Urinary bladder (tissue), 4 donors: ENCODE data around the gene DCC. TPM values are rescaled to one million over a fixed set of nuclear protein-coding genes. Genes with fewer than 3 reads are reported as not detected.
"Not testable (repeated sequence)": the region's sequence is repeated elsewhere in the genome, so short reads cannot be mapped to it uniquely, and the experiment has no call there.

Source experiments
- DNase-seq: peaks from one replicate; pipeline ENCODE4 v3.0.0-alpha.2; 2015; ENCODE audit errors: extremely low spot score
- H3K27ac ChIP-seq: one replicate; pipeline ENCODE4 v1.5.1; 2013; ENCODE audit warnings: low read depth, mild to moderate bottlenecking, moderate library complexity
- H3K36me3 ChIP-seq: one replicate; pipeline ENCODE4 v1.6.1; 2013; ENCODE audit warnings: mild to moderate bottlenecking, moderate library complexity; ENCODE audit not compliant: insufficient read depth
- H3K4me1 ChIP-seq: one replicate; pipeline ENCODE4 v1.6.1; 2013; ENCODE audit warnings: mild to moderate bottlenecking, moderate library complexity; ENCODE audit not compliant: insufficient read depth
- H3K4me3 ChIP-seq: one replicate; pipeline ENCODE4 v1.5.1; 2013; ENCODE audit warnings: low read depth, low read length
- WGBS: extraction: QIAGEN DNeasy Blood & Tissue Kit; methylation state at CpG from one replicate; pipeline ENCODE4 v1.1.7; 2013; 5-methylcytosine and 5-hydroxymethylcytosine counted together
- polyA plus RNA-seq: library from polyadenylated mRNA; stranded (reverse); fragments of 200-250 nt; gene quantifications from one replicate; pipeline ENCODE4 v1.2.3, GENCODE V29; 2013
- total RNA-seq: library from RNA; depleted of rRNA; stranded (reverse); fragments of >200 nt; gene quantifications from one replicate; pipeline ENCODE4 v1.2.3, GENCODE V29; 2014
- donor health status: healthy with polysubstance abuse.
- donor health status: healthy.

The DCC gene
- total and polyA plus RNA-seq, 2 donors = 0.08 to 2.0 TPM

DNA sequence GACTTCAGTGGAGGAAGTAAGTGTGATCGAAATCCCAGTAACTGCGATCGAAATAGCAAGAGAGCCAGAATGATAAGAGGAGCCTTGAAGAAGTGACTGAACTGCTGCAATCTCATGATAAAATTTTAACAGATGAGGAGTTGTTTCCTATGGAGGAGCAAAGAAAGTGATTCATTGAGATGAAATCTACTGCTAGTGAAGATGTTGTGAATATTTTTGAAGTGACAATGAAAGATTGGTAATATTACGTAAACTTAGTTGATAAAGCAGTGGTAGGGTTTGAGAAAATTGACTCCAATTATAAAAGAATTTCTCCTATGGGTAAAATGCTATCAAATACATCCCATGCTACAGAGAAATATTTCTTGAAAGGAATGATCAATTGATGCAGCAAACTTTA lies 1103.8 kb downstream of the DCC start:
- DNase-seq = no peak
- H3K4me1 ChIP-seq = no peaks in the 10 kb centered on the region
- H3K4me3 ChIP-seq = no peak overlapping the region
- 92% methylated on average over 4 of the region's 4 CpGs for WGBS
- H3K27ac ChIP-seq = no peak overlapping the region
- no peaks in the 10 kb centered on the region for H3K36me3 ChIP-seq

DNA sequence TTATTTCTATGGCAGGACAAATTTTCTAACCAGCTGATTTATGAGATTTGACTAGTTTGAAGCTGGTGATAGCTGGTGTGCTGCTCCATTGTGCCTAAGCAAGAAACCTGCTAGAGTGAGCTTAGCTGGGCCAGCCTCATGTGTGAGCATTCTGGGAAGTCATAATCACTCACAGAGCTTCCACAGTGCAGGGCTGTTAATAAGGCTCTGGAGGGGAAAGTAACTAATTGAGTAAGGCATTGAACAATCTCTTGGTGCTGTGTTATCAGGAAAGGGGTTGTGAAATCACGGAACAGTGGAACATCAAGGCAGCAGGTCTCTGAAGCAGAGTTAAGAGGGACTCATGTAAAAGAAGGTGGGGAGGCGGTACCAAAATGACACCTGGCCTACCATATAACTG lies 1111.9 kb downstream of the DCC start:
- no peaks in the 10 kb centered on the region for H3K4me1 ChIP-seq
- no peak overlapping the region for H3K4me3 ChIP-seq
- DNase-seq = no peak
- no peak overlapping the region for H3K27ac ChIP-seq
- H3K36me3 ChIP-seq = no peaks in the 10 kb centered on the region
- WGBS = 52% methylated on average over 2 of the region's 2 CpGs

DNA sequence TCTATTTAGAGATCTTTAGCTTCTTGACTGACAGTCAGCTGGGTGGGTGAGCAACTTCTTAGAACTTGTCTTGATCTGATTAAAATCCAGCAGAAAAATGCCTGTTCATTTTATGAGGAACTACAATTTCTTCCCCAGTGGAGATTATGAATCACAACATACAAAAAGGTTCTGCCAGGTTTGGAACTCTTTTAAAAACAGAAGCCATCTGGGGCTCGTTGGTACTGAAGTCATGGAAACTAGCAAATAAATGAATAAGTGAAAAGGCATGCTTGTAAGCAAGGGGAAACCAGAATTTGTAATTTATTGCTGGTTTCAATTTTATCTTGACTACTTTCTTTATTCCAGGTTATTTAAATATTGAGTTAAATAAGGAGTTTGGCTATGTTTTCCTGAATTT lies 1117.1 kb downstream of the DCC start:
- no peak overlapping the region for H3K27ac ChIP-seq
- 5% methylated on average over 1 of the region's 1 CpG for WGBS
- peaks cover 2% of the 10 kb centered on the region for H3K4me1 ChIP-seq
- no peak overlapping the region for H3K4me3 ChIP-seq
- H3K36me3 ChIP-seq = no peaks in the 10 kb centered on the region
- DNase-seq = peak; percentile 33

DNA sequence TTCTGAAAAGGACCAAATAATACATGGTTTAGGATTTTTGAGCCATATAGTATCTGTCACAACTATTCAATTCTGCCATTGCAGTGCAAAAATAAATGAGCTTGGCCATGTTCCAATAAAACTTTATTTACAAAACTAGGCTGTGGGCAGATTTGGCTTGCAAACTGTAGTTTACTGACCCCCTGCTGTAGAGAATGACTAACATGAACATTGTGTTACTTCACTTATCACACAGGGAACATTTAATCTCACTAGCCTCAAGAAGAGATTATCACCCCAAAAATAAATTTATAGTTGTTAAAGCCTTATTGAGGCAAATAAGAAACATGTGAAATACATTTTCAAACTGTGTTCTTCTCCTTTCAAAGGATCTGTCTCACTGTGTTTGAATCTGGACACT lies 1118.3 kb downstream of the DCC start:
- Histone ChIP-seq H3K4me1 (peaks cover 2% of the 10 kb centered on the region), H3K4me3 (no peak overlapping the region), H3K36me3 (no peaks in the 10 kb centered on the region), H3K27ac (no peak overlapping the region)
- DNase-seq = no peak

DNA sequence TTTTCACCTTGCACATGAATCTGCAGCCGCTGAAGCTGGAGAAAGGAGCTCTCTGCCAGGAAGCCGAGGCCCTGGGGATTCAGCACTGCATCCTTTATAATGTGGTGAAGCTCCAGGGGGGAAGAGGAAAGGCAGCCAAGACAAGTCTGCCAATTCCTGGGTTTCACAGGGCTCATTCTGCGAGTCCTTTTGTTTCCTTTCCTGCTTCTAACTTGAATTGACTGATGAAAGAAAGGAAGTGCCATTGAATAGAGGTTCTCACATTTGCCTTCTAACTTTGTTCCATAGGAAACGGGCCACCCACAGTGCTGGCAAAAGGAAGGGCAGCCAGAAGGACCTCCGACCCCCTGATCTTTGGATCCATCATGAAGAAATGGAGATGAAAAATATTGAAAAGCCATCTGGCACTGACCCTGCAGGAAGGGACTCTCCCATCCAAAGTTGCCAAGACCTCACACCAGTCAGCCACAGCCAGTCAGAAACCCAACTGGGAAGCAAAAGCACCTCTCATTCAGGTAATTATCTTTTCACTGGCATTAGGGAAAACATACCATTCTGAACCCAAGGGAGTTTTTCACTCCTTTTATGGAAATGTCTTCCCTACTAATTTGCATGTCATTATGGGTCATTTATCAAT lies 1119.1 kb downstream of the DCC start:
- no peak for DNase-seq
- Histone ChIP-seq H3K36me3 (no peaks in the 10 kb centered on the region), H3K4me3 (no peak overlapping the region), H3K27ac (no peak overlapping the region), H3K4me1 (peaks cover 2% of the 10 kb centered on the region)
- WGBS = 36% methylated on average over 5 of the region's 5 CpGs

DNA sequence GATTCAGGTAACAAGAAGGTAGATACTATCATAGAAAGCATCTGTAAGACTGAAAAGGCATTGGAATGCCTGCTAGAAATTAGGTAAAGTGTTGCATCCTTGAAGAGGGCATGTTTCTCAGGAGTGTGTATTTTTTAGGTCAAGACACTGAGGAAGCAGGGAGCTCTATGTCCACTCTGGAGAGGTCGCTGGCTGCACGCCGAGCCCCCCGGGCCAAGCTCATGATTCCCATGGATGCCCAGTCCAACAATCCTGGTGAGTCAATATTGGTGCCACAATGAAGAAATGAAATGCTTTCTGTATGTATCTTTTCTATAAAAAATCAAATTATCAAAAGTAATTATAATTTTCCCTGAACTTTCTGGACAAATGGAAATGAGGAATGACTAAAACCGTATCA lies 1127.8 kb downstream of the DCC start:
- Histone ChIP-seq H3K4me1 (no peaks in the 10 kb centered on the region), H3K27ac (no peak overlapping the region), H3K36me3 (no peaks in the 10 kb centered on the region), H3K4me3 (no peak overlapping the region)
- DNase-seq = no peak
- 94% methylated on average over 5 of the region's 5 CpGs for WGBS

DNA sequence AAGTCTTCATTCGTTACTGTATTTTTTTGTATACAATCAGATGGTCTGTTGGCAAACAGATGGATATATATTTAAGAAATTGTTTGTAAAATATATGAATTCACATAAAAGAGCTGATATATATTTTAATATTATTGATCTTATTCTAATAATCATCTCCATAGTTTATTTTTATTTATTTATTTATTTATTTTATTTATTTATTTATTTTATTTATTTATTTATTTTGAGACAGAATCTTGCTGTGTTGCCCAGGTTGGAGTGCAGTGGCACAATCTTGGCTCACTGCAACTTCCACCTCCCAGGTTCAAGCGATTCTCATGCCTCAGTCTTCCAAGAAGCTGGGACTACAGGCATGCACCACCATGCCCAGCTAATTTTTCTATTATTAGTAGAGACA lies 1128.2 kb downstream of the DCC start:
- WGBS = 94% methylated on average over 2 of the region's 2 CpGs
- H3K36me3 ChIP-seq, H3K27ac ChIP-seq, DNase-seq, H3K4me1 ChIP-seq, H3K4me3 ChIP-seq: not testable (repeated sequence)

DNA sequence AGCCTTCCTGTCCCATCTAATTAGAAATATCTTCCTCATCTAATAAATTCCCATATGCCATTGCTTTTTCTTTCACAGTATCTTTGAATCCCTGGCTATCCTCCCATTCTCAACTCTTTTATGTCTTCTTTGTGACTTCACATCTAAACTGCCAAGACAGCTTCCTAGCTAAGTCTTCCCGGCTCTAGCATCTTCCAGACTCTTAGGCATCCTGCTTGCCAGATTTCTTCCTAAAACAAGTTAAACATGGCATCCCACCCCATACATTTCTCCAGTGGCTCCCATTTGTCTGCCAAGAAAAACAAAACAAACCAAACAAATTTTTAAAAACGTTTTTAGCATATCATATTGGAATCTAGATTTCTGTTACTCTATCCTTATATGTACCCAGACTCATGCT lies 1132.5 kb downstream of the DCC start:
- H3K27ac ChIP-seq = no peak overlapping the region
- 34% methylated on average over 2 of the region's 2 CpGs for WGBS
- no peak overlapping the region for H3K4me3 ChIP-seq
- H3K4me1 ChIP-seq = no peaks in the 10 kb centered on the region
- no peaks in the 10 kb centered on the region for H3K36me3 ChIP-seq
- no peak for DNase-seq

DNA sequence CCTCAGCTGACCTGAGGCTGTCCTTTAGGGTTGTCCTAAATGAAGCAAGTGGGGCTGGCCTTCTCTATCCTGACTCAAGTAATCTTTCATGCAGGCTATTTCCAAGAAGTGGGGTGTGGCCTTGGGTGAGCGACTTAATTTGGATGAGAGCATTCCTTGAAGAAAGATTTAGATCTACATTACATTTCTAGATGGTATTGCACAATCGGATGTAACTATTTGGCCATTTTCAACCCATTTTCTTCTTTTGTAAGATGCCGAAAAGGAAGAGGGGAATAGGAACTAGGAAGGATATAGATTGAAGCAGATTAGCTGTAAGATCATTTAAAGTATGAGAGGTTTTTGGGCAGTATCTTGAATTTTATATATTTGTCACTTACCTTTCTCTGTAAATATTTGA lies 1138.2 kb downstream of the DCC start:
- DNase-seq = no peak
- Histone ChIP-seq H3K27ac (no peak overlapping the region), H3K4me3 (no peak overlapping the region), H3K36me3 (no peaks in the 10 kb centered on the region), H3K4me1 (no peaks in the 10 kb centered on the region)
- 86% methylated on average over 3 of the region's 3 CpGs for WGBS

DNA sequence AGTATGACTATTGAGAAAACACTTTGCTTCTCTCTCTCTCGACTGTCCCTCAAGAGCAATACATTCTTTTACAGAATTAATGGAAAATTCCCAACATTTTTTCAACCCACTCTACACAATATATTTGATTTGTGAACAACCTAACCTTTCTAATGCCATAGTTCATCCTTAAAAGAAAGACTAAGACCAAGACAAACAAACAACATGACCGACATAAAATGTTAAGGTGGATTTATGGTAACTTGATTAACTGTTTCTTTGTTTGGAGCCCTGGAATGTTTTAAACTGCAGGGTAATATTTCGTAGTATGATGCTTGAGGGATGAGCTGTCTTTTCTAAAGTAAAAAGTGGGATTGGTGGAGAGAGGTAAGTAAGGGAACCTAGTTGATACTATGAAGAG lies 1146.3 kb downstream of the DCC start:
- H3K36me3 ChIP-seq = no peaks in the 10 kb centered on the region
- WGBS = 50% methylated on average over 3 of the region's 3 CpGs
- H3K4me3 ChIP-seq = no peak overlapping the region
- DNase-seq = no peak
- no peaks in the 10 kb centered on the region for H3K4me1 ChIP-seq
- no peak overlapping the region for H3K27ac ChIP-seq

DNA sequence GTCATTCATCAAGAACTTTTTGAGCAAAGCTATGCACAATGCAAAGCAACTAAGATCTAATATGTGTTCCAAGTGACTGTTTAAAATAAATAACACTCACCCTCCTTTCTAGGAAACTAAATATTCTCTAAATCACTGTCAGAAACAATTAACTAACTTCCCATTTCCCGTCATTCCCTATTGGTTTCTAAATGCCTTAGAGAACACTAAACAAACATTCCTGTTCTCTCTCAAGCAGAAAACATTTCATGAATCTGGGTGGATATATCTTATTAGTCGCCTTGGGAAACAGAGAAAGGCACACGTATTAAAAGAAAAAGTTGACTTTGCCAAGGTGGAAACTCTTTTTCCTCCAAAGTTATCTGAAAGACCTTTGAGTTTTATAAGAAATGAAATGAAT lies 1149.3 kb downstream of the DCC start:
- no peaks in the 10 kb centered on the region for H3K4me1 ChIP-seq
- no peak for DNase-seq
- H3K27ac ChIP-seq = no peak overlapping the region
- no peak overlapping the region for H3K4me3 ChIP-seq
- 40% methylated on average over 3 of the region's 3 CpGs for WGBS
- H3K36me3 ChIP-seq = no peaks in the 10 kb centered on the region

DNA sequence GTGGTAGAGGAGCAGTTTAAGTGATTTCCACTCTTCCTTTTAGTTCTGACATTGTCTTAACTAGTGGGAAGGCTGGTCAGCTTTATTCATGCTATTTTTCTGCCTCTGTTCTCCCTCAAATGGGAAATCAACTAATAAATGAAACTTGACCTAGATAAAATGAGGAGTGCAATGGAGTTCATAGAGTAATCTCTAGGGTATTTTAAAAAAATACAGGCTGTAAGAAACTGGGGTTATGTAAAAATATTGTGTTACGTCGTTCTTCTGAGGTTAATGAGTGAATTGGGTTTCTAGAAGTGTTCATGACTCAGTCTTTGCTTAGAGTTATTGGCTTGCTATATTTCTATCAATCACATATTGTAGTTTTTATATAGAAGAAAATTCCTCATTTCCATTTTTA lies 1150.0 kb downstream of the DCC start:
- no peaks in the 10 kb centered on the region for H3K4me1 ChIP-seq
- no peaks in the 10 kb centered on the region for H3K36me3 ChIP-seq
- WGBS = 86% methylated on average over 2 of the region's 2 CpGs
- DNase-seq = no peak
- no peak overlapping the region for H3K4me3 ChIP-seq
- no peak overlapping the region for H3K27ac ChIP-seq

DNA sequence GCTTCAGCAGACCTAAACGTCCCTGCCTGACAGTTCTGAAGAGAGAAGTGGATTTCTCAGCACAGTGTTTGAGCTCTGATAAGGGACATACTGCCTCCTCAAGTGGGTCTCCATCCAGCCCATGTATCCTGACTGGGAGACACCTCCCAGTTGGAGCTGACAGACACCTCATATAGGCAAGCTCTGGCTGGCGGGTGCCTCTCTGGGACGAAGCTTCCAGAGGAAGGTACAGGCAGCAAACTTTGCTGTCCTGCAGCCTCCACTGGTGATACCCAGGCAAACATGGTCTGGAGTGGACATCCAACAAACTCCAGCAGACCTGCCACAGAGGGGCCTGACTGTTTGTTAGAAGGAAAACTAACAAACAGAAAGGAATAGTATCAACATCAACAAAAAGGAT lies 1156.0 kb downstream of the DCC start:
- H3K4me1 ChIP-seq = no peaks in the 10 kb centered on the region
- no peak overlapping the region for H3K4me3 ChIP-seq
- 66% methylated on average over 3 of the region's 3 CpGs for WGBS
- no peak for DNase-seq
- H3K36me3 ChIP-seq = no peaks in the 10 kb centered on the region
- no peak overlapping the region for H3K27ac ChIP-seq

DNA sequence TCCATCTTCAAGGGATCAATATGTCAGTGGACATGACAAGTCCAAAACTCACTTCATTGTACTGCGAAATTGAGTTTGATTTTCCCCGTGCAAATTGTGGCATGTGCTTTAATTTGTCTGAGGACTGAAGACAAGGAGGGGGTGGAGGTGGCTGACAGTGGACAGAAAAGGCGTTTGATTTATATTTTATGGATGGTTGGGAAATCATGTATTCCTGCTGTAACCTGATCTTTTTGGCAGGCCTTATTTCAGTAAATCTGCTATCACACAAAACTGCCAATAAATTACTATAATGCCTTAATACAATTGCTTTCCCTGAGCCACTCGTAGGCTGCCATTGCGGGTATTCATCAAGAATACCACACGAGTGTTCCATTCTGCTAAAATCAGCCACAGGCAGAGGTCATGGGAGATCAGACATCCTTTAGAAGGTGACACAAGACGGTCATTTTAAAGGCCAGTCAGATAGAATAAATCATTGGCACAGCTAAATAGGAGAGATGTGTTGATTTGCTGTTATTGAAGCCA lies 1164.0 kb downstream of the DCC start:
- H3K36me3 ChIP-seq = no peaks in the 10 kb centered on the region
- 47% methylated on average over 7 of the region's 7 CpGs for WGBS
- DNase-seq = no peak

DNA sequence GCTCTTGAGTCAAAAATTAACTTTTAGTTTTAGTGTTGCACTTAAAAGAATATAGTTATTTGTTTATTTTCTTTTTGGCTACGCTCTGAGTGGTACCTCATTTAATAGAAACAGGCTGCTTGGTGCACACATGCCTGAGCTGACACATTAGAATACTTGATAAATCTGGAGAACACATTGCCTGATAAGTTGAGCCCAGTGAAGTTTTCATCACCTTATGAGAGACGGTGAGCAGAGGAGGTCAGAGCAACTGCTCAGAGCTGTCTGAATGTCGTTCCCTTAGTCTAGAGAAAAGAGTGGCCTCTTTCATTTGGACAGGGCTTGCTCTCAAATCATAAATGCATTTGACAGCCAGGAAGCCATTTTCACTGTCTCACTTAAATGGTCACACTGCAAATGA lies 1168.5 kb downstream of the DCC start:
- Histone ChIP-seq H3K27ac (no peak overlapping the region), H3K36me3 (no peaks in the 10 kb centered on the region), H3K4me1 (no peaks in the 10 kb centered on the region), H3K4me3 (no peak overlapping the region)
- DNase-seq = no peak
- WGBS = 40% methylated on average over 3 of the region's 3 CpGs

More for the DNA sequence above, 1164.0 kb downstream of the DCC start:
- H3K4me1 ChIP-seq = no peaks in the 10 kb centered on the region
- H3K27ac ChIP-seq = no peak overlapping the region
- H3K4me3 ChIP-seq = no peak overlapping the region
